ENCODE results near the gene GDF10. TPM values are rescaled to one million over a fixed set of nuclear protein-coding genes. Genes with fewer than 3 reads are reported as not detected.

The GDF10 gene
- total RNA-seq, 4 donors from 2014 or later, result 3.6 to 9.6 (median 7.3) TPM

- Histone ChIP-seq H3K4me3 (replicated peaks in 1 of 3) (no peak overlapping the region), H3K27ac (no peak overlapping the region), H3K9me3 (no peaks in the 10 kb centered on the region), H3K4me1 (no peaks in the 10 kb centered on the region), H3K27me3 (no peaks in the 10 kb centered on the region), H3K36me3 (no peaks in the 10 kb centered on the region)
- no peak for DNase-seq
- WGBS, 2 donors, result 89 to 93% methylated on average over 1 of the region's 1 CpG
- TF ChIP-seq CTCF (IDR thresholded peaks at IDR 0.05) (no peak), POLR2A (IDR thresholded peaks at IDR 0.05) (no peak)
- intact Hi-C loops (cut with DNase I), result no loop called here
Observed at GRCh38 chr10:47354900-47355299, 54.9 kb downstream of the GDF10 start.

- no peak for TF ChIP-seq CTCF (IDR thresholded peaks at IDR 0.05)
- TF ChIP-seq POLR2A (IDR thresholded peaks at IDR 0.05), result no peak
- no peak overlapping the region for H3K27ac ChIP-seq
- intact Hi-C loops (cut with DNase I), result no loop called here
- WGBS, 2 donors, result 77 to 78% methylated on average over 5 of the region's 5 CpGs
- no peak for DNase-seq
- no peaks in the 10 kb centered on the region for H3K4me1 ChIP-seq
- H3K27me3 ChIP-seq, result no peaks in the 10 kb centered on the region
- H3K9me3 ChIP-seq, result no peaks in the 10 kb centered on the region
- no peaks in the 10 kb centered on the region for H3K36me3 ChIP-seq
- H3K4me3 ChIP-seq (replicated peaks in 1 of 3), result no peak overlapping the region
Observed at GRCh38 chr10:47356708-47357107, 56.7 kb downstream of the GDF10 start.

GRCh38 chr10:47357131-47357582 is 57.2 kb downstream of the GDF10 start:
- intact Hi-C loops (cut with DNase I), result no loop called here
- Histone ChIP-seq H3K4me3 (replicated peaks in 1 of 3) (no peak overlapping the region), H3K4me1 (no peaks in the 10 kb centered on the region), H3K27me3 (no peaks in the 10 kb centered on the region), H3K36me3 (no peaks in the 10 kb centered on the region), H3K27ac (no peak overlapping the region), H3K9me3 (no peaks in the 10 kb centered on the region)
- TF ChIP-seq CTCF (IDR thresholded peaks at IDR 0.05), result no peak
- no peak for TF ChIP-seq POLR2A (IDR thresholded peaks at IDR 0.05)
- 88 to 93% methylated on average over 2 to 8 of the region's 12 CpGs for WGBS, 2 donors
- no peak for DNase-seq

- Histone ChIP-seq H3K4me3 (replicated peaks in 1 of 3) (no peak overlapping the region), H3K27me3 (no peaks in the 10 kb centered on the region), H3K36me3 (no peaks in the 10 kb centered on the region), H3K27ac (no peak overlapping the region), H3K4me1 (no peaks in the 10 kb centered on the region), H3K9me3 (no peaks in the 10 kb centered on the region)
- TF ChIP-seq POLR2A (IDR thresholded peaks at IDR 0.05) (no peak), CTCF (IDR thresholded peaks at IDR 0.05) (no peak)
- 91 to 97% methylated on average over 3 of the region's 3 CpGs for WGBS, 2 donors
- no peak for DNase-seq
- intact Hi-C loops (cut with DNase I), result no loop called here
Observed at GRCh38 chr10:47357911-47358310, 57.9 kb downstream of the GDF10 start.

- Histone ChIP-seq H3K36me3 (no peaks in the 10 kb centered on the region), H3K27ac (no peak overlapping the region), H3K27me3 (no peaks in the 10 kb centered on the region), H3K9me3 (no peaks in the 10 kb centered on the region), H3K4me1 (no peaks in the 10 kb centered on the region), H3K4me3 (replicated peaks in 1 of 3) (no peak overlapping the region)
- no peak for DNase-seq
- TF ChIP-seq POLR2A (IDR thresholded peaks at IDR 0.05), result no peak
- no peak for TF ChIP-seq CTCF (IDR thresholded peaks at IDR 0.05)
- intact Hi-C loops (cut with DNase I), result no loop called here
- 94 to 98% methylated on average over 2 to 3 of the region's 3 CpGs for WGBS, 2 donors
Observed at GRCh38 chr10:47358457-47358856, 58.5 kb downstream of the GDF10 start.
